Dedifferentiated amniotic fluid mesenchymal stem cell (primary cell): ENCODE results near the gene EGR2.

Experiments used
- DNase-seq: peaks from one replicate; pipeline ENCODE4 v3.0.0-alpha.2; 2016; ENCODE audit errors: extremely low spot score

The EGR2 gene

DNA sequence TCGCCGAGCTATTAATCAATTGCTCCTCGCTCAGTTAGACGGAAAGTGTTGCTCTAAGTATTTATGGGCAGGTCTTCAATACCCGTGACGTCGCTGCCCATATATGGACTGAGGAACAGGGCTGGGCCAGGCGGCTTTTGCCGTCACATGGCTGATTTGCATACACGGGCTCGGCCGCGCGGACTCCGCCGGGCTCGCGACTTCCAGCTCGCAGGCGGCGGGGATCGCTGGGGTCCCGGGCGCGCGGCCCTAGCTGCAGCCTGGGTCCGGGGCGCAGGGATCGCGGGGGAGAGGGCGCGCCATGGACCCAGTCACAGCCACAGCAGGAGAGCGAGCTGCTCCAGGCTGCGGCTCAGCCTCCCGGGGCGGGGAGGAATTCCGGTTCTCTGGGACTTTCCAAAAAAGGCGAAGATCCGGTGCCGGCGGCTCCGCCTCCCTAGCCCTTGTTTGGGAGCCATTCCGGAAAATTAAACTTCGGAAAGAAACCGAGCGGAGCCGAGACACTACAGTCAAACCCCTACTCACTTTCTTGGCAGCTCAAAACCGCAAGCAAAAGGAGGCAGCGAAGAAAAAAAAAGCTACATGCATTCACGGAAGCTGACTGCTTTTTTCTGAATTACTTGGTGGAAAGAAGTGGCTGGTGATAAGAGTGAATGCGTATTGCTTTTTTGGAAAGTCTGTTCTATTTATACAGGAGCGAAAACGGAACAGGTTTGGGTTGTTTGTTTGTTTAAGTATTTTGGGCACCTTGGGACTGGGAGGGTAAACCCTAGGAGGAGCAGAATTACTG is at the start of gene EGR2:
TSS of gene EGR2 (minus strand) at position 36 of the 790 bp plus-strand sequence. CDS start 337 bp downstream, outside the sequence.
- DNase-seq = peak; percentile 96

GRCh38 chr10:62862447-62862846 is 46.3 kb upstream of the EGR2 start:
- DNase-seq = no peak

GRCh38 chr10:62861507-62861906 is 45.3 kb upstream of the EGR2 start:
- DNase-seq = no peak

GRCh38 chr10:62860946-62861345 is 44.8 kb upstream of the EGR2 start:
- no peak for DNase-seq

DNA sequence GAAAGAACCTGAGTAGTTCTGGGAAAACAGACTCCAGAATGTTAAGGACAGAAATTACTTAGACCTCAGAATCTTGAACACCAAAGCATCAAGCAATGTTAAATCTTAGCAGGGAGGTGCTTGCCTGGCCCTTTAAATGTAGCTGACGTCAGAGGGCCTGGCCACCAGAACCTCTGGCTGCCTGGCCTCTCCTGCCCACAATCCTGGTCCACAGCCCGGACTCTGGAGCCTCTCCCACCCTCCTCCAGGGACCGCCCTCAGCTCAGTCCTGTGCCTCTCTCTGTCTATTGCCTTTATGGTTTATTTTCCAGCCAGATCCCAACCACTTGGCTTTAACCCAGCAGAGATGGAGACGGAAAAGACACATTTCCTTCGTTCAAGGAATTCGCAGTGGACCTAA is 42.2 kb upstream of the EGR2 start:
- no peak for DNase-seq

GRCh38 chr10:62856021-62856420 is 39.9 kb upstream of the EGR2 start:
- DNase-seq = no peak

DNA sequence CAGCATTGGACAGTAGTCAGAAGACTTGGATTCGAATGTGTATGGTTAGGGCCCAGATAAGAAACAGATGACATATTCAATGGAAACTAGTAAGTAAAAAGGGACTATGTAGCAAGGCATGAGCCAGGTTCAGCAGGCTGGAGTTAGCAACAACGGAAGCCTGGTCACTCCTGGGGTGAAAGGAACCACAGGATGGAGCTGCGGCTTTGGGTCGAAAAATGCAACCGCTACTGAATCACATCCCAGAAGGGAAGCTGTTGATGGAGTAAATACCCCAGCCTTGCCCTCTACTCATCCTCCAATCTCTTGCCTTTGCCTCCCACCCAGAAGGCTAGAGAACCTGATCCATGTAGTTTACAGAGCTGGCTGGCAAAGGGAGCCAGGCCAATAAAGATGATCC is 37.5 kb upstream of the EGR2 start:
- DNase-seq = no peak

GRCh38 chr10:62852961-62853702 is 37.0 kb upstream of the EGR2 start:
- DNase-seq = no peak

DNA sequence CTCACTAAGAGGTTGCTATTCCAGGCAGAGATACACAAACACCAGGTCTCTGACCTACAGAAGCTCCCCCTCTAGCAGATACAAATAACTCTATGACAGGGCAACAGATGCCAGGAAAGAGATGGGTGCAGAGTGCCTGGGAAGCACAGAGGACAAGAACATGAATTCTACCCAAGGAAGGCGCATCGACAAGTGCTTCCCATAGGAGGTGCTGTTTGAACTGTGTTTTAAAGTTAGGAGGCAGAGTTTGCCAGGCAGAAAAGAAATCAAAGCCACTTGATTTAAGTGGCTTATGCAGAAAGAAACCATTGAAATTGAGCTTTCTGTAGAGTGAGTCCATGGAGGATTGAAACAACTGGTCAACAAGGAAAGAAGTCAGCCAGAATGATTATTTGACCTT is 35.3 kb upstream of the EGR2 start:
- no peak for DNase-seq

DNA sequence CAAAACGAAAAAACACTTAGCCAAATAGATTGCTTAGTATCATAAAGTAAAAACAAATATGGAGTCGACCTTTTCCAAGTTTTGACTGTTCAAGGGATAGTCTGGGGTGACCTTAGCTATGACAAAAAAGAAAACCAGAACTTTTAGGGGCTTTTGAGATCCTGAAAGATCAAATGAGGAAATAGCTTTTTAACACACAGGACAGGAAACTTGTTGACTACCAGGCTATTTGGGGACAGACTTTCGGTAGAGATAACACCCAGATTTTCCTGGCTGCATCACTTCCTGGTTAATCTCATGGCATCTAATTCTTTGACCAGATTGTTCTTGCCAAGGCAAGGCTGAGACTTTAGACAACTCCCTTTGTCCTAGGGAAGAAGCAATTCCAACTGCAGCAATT is 34.5 kb upstream of the EGR2 start:
- no peak for DNase-seq

DNA sequence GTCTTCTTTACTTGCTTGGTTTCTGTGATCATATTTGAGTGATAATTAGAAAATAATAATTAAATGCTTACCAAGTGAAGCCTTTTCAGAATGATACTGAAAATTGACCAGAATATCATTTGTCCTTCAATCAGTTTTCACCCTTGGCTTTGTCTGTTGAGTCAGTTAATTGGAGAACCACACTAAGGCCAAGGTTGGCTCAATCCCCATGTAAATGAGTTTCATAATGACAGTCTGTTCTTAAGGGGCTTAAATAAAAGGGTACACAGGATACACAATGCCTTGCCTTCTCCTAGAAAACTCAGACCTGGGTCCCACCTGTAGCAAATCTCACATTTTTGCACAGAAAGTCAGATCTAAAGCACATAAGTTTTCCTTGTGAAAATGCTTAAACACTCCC is 31.3 kb upstream of the EGR2 start:
- DNase-seq = no peak

DNA sequence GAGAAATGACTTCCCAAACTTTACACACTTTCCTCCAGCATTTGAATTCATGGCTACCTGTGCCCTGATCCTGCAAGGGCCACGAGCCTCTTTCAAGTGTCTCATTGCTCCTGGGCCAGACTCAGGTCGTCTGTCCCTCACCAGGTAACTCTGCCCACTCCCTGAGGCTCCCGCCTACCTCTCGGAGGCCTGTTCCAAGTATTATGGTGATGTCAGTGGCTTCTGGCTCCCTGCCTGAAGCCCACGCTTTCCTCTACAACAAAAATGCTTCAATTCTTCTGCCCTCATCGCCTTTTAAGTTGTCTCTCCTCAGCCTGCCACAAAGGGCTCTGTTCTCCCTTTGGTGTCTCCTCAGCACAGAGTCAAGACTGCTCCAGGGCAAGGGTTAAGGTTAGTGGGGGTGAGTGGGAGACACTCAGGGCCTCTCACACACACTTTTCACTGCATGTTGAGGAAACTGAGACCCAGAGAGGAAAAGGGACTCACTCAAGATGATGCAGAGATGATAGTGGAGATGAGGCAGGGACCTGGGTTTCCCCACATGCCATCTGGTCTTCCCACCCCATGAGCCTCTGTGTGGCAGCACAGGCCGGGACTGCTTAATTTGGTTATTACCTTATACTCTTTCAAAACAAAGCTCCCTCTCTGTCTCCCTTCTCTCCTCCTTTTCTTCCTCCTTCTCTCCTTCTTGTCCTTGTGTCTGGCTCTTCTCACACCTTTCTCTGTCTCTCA is 28.3 kb upstream of the EGR2 start:
- no peak for DNase-seq

GRCh38 chr10:62843600-62843999 is 27.4 kb upstream of the EGR2 start:
- DNase-seq = no peak

GRCh38 chr10:62842983-62843382 is 26.8 kb upstream of the EGR2 start:
- DNase-seq = no peak

- DNase-seq = no peak
These were observed 23.4 kb upstream of the EGR2 start for GRCh38 chr10:62839590-62839989.

- DNase-seq = peak; percentile 46
These were observed 15.2 kb upstream of the EGR2 start for GRCh38 chr10:62831346-62831745.

DNA sequence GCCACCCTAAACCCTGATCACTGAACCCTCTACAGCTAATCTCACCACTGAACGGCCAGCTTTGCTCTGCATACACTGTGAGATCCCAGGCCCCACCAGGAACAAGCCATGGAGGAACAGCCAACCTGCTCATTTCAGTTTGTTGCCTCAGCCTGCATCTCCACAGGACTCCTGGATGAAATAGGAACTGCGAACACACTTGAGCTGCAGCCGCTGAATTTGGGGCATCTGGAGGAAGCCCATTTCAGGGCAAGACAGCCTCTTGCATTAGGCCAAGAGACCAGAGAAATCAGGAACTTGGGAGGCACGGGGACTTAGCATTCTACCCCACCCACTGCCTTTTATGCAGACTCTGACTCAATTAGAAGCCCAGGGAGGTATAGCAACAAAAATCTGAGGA is 14.5 kb upstream of the EGR2 start:
- peak; percentile 68 for DNase-seq

GRCh38 chr10:62829622-62830021 is 13.5 kb upstream of the EGR2 start:
- DNase-seq = no peak

GRCh38 chr10:62826273-62826672 is 10.1 kb upstream of the EGR2 start:
- DNase-seq = no peak

DNA sequence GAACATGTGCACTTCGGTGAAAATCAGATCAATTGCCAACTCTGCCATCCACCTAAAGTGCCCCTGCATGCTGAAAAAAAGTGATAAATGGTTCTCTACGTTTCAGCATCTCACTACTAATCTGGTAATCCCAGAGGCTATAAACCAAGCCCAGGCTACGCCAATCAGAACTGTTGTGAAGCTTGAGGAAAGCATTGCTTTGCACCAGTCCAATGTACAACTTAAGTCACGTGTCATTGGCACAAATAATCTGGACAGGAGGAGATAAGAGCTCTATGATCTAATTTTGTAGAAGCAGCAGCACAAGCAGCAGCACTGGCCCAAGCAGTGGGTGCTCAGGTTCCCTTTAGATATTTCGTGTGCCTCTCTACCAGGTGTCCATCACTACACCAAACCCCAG is 4.4 kb upstream of the EGR2 start:
- DNase-seq = no peak

GRCh38 chr10:62819141-62819920 is 3.2 kb upstream of the EGR2 start:
- DNase-seq = no peak
